Keratinocyte (primary cell): Measurements from ENCODE around the gene DOK5. TPM values are rescaled to one million over a fixed set of nuclear protein-coding genes. Genes with fewer than 3 reads are reported as not detected.

Source experiments
- DNase-seq: peaks from one replicate; pipeline ENCODE4 v3.0.0-alpha.2; 2011; ENCODE audit warnings: low read depth, missing footprints, low spot score
- FAIRE-seq: peaks from 2 replicates; lab custom pipeline; 2011; peaks lifted over from hg19 to GRCh38; lab: Jason Lieb, UNC
- H2AFZ ChIP-seq: 2 replicates; pipeline ENCODE4 v1.6.0; 2012; ENCODE audit warnings: low read length, control low read depth, inconsistent platforms; ENCODE audit not compliant: control insufficient read depth
- H3K27ac ChIP-seq: 2 replicates; pipeline ENCODE4 v1.5.1; 2011; ENCODE audit warnings: low read length; ENCODE audit not compliant: control insufficient read depth, insufficient read depth
- H3K27me3 ChIP-seq: 3 replicates; pipeline ENCODE4 v1.6.0; 2011; ENCODE audit warnings: low read length; ENCODE audit not compliant: control insufficient read depth, insufficient read depth; ENCODE audit errors: extremely low read depth
- H3K36me3 ChIP-seq, 2 experiments: 2 replicates in 1 of 2; 3 replicates in 1 of 2; pipeline ENCODE4 v1.5.1; 2011; ENCODE audit warnings: low read length in 2 of 2, mild to moderate bottlenecking in 1 of 2; ENCODE audit not compliant: control insufficient read depth in 2 of 2, insufficient read depth in 2 of 2; ENCODE audit errors: extremely low read depth in 1 of 2
- H3K4me1 ChIP-seq: 3 replicates; pipeline ENCODE4 v1.5.1; 2011; ENCODE audit warnings: low read length; ENCODE audit not compliant: control insufficient read depth, insufficient read depth; ENCODE audit errors: extremely low read depth
- H3K4me2 ChIP-seq: 3 replicates; pipeline ENCODE4 v1.6.0; 2011; ENCODE audit warnings: low read depth, low read length; ENCODE audit not compliant: control insufficient read depth, insufficient read depth; ENCODE audit errors: extremely low read depth
- H3K4me3 ChIP-seq, 3 experiments: fragments of 200-600 bp in 1 of 3; sonication (generic) in 1 of 3; 2 replicates in 2 of 3; 3 replicates in 1 of 3; pipeline ENCODE4 v1.5.1; 2011 to 2016; ENCODE audit warnings: low read length in 3 of 3, mild to moderate bottlenecking in 3 of 3, control low read depth in 2 of 3, inconsistent platforms in 1 of 3, low read depth in 1 of 3, mixed read lengths in 1 of 3, mixed run types in 1 of 3, moderate library complexity in 1 of 3; ENCODE audit not compliant: control insufficient read depth in 2 of 3, insufficient read depth in 2 of 3; ENCODE audit errors: extremely low read depth in 1 of 3
- H3K79me2 ChIP-seq: 2 replicates; pipeline ENCODE4 v1.6.0; 2012; ENCODE audit warnings: low read length; ENCODE audit not compliant: control insufficient read depth, insufficient read depth
- H3K9ac ChIP-seq: 3 replicates; pipeline ENCODE4 v1.6.0; 2011; ENCODE audit warnings: low read length; ENCODE audit not compliant: control insufficient read depth, insufficient read depth; ENCODE audit errors: extremely low read depth
- H3K9me1 ChIP-seq: 3 replicates; pipeline ENCODE4 v1.6.0; 2011; ENCODE audit warnings: low read length; ENCODE audit not compliant: control insufficient read depth, insufficient read depth; ENCODE audit errors: extremely low read depth
- H3K9me3 ChIP-seq: 2 replicates; pipeline ENCODE4 v1.5.1; 2012; ENCODE audit warnings: low read depth, low read length; ENCODE audit not compliant: control insufficient read depth
- H4K20me1 ChIP-seq: 3 replicates; pipeline ENCODE4 v1.6.0; 2011; ENCODE audit warnings: low read length; ENCODE audit not compliant: control insufficient read depth, insufficient read depth; ENCODE audit errors: extremely low read depth
- CTCF ChIP-seq, 3 experiments: IDR thresholded peaks in 1 of 3; conservative IDR thresholded peaks in 1 of 3; optimal IDR thresholded peaks in 1 of 3; 2 replicates in 2 of 3; 3 replicates in 1 of 3; pipeline versions ENCODE3 to v1.5.1; 2011; ENCODE audit warnings: low read length in 3 of 3, mild to moderate bottlenecking in 3 of 3, moderate library complexity in 2 of 3, control low read depth in 1 of 3, inconsistent platforms in 1 of 3; ENCODE audit not compliant: insufficient read depth in 2 of 3; ENCODE audit errors: extremely low read depth in 1 of 3
- EZH2 ChIP-seq: IDR thresholded peaks from one replicate; pipeline ENCODE4 v1.6.1; 2012; ENCODE audit warnings: inconsistent platforms, mild to moderate bottlenecking, low read length, moderate library complexity
- dilution Hi-C: fragments of 300-500 bp; cut with MboI; formaldehyde crosslinking; loops from one replicate; pipeline ENCODE4 v1.7.0; 2020; ENCODE audit warnings: low sequenced_read_pairs; ENCODE audit not compliant: extremely low pct_ligation_motif_present
- polyA plus RNA-seq, 5 experiments: library from polyadenylated mRNA; depleted of rRNA in 3 of 5; stranded (reverse) in 3 of 5; stranded (forward) in 1 of 5; unstranded in 1 of 5; fragments of >200 nt; gene quantifications; 1 replicate in 1 of 5; 2 replicates in 3 of 5; 3 replicates in 1 of 5; pipeline versions ENCODE4 v1.2.1 to v1.2.3, GENCODE V29; 2011 to 2012; ENCODE audit warnings: missing spikeins in 2 of 5, low read depth in 1 of 5, low replicate concordance in 1 of 5

The DOK5 gene
- polyA plus RNA-seq, 1 donor (not counting 4 experiments of a cell fraction or from before 2014, with no cell fraction given): not detected

DNA sequence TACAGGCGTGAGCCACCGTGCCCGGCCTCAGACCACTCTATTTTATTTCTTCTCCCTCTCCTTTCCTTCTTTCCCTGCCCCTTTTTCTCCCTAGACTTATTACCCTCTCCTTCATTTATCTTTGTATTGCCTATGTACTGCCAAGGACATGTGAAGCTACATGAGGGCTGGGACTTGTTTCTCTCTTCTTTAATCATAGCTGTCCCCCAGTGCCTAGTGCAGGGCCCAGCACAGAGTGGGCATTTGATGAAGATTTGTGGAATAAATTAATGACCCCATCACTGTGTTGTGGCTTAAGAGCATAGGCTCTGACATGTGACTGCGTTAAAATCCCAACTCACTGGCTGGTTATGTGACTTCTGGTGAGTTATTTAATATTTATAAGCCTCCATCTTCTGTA is 6.0 kb downstream of the DOK5 start:
- TF ChIP-seq EZH2: no peak
- TF ChIP-seq CTCF (optimal IDR thresholded peaks at IDR 0.05 in 1 of 3, IDR thresholded peaks at IDR 0.05 in 1 of 3, conservative IDR thresholded peaks at IDR 0.05 in 1 of 3; ENCODE audit: extremely low read depth in 1 of 3, insufficient read depth in 2 of 3, low read length in 3 of 3): no peak
- Histone ChIP-seq H4K20me1 (no peaks in the 10 kb centered on the region), H3K9me3 (no peaks in the 10 kb centered on the region), H3K27me3 (peaks cover 3% of the 10 kb centered on the region), H3K27ac (no peak overlapping the region), H3K36me3 (no peaks in the 10 kb centered on the region), H3K4me3 (no peak overlapping the region), H3K9me1 (no peaks in the 10 kb centered on the region), H2AFZ (no peak overlapping the region), H3K4me1 (no peaks in the 10 kb centered on the region), H3K4me2 (no peak overlapping the region), H3K9ac (no peak overlapping the region), H3K79me2 (no peaks in the 10 kb centered on the region)
- dilution Hi-C loops: no loop called here
- no peak for FAIRE-seq
- no peak for DNase-seq

DNA sequence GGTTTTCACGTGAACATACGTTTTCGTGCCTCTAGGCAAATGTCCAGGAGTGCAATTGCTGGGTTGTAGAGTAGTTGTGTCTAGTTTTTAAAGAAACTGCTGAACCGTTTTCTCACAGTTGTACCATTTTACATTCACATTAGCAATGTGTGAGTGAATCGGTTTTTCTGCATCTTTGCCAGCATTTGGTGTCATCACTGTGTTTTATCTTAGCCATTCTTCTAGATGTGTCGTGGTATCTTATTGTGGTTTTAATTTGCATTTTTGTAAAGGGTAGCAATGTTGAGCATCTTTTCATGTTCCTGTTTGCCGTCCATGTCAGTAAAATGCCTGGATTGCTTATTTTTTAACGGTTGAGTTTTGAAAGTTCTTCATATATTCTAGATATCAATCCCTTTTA is 10.2 kb downstream of the DOK5 start:
- Histone ChIP-seq H3K27me3 (no peaks in the 10 kb centered on the region), H3K36me3 (no peaks in the 10 kb centered on the region), H3K9me3 (no peaks in the 10 kb centered on the region), H3K79me2 (no peaks in the 10 kb centered on the region), H3K9me1 (no peaks in the 10 kb centered on the region), H2AFZ (no peak overlapping the region), H4K20me1 (no peaks in the 10 kb centered on the region), H3K4me1 (no peaks in the 10 kb centered on the region), H3K4me2 (no peak overlapping the region), H3K9ac (no peak overlapping the region), H3K27ac (no peak overlapping the region), H3K4me3 (no peak overlapping the region)
- no peak for DNase-seq
- dilution Hi-C loops: no loop called here
- no peak for FAIRE-seq
- TF ChIP-seq CTCF (optimal IDR thresholded peaks at IDR 0.05 in 1 of 3, IDR thresholded peaks at IDR 0.05 in 1 of 3, conservative IDR thresholded peaks at IDR 0.05 in 1 of 3; ENCODE audit: extremely low read depth in 1 of 3, insufficient read depth in 2 of 3, low read length in 3 of 3): no peak
- TF ChIP-seq EZH2: no peak
